Measurements from ENCODE around the gene TFEB. TPM values are rescaled to one million over a fixed set of nuclear protein-coding genes. Genes with fewer than 3 reads are reported as not detected.

TFEB gene
- total RNA-seq, 1 donor from 2014 or later = 37.8 TPM

DNA sequence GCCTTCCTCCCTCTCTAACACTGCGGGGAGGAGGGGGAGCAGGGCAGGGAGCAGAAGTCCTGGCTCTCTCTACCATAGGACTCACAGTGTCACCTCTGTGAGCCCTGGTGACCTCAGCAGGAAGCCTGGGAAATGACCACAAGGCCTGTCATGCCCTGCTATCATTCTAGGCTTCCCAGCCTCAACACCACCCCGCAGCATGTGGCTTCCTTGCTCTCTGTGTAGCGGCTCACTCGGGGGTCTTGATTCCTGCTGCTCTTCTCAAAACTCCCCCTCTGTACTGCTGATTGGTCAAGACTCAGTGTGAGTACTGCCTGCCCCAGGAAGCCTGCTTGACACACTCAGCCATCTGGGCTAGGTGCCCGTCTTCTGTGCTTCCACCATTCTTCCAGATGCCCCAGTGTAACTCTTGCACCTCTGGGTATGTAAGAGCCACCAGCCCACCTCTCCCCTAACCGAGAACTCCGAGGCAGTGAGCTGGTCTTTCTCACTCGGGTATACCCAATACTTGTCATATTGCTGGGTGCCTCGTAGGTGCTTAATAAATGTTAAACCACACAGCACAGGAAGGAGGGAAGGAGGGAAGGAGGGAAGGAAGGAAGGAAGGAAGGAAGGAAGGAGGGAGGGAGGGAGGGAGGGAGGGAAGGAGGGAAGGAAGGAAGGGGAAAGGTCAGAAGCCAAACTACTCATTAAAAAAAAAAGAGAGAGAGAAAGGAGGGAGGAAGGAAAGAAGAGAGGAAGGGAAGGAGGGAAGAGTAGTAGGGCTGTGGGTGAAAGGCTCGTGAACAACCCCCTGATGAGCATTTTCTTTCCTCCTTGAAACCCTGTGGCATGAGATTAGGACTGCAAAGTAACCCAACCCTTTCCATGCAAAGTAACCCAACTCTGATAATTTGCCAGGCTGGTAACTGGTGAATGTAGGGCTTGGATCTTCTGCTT lies 92.2 kb downstream of the TFEB start:
- Histone ChIP-seq H3K27me3 (no peaks in the 10 kb centered on the region), H3K9me3 (no peaks in the 10 kb centered on the region), H3K36me3 (no peaks in the 10 kb centered on the region), H3K4me3 (no peak overlapping the region), H3K27ac (no peak overlapping the region), H3K4me1 (peaks cover 16% of the 10 kb centered on the region)
- TF ChIP-seq POLR2A (IDR thresholded peaks at IDR 0.05) (no peak), POLR2AphosphoS5 (IDR thresholded peaks at IDR 0.05; ENCODE audit: insufficient read depth in 1 of 2, low read depth in 1 of 2) (no peak)
- TF ChIP-seq, protein P1, sequence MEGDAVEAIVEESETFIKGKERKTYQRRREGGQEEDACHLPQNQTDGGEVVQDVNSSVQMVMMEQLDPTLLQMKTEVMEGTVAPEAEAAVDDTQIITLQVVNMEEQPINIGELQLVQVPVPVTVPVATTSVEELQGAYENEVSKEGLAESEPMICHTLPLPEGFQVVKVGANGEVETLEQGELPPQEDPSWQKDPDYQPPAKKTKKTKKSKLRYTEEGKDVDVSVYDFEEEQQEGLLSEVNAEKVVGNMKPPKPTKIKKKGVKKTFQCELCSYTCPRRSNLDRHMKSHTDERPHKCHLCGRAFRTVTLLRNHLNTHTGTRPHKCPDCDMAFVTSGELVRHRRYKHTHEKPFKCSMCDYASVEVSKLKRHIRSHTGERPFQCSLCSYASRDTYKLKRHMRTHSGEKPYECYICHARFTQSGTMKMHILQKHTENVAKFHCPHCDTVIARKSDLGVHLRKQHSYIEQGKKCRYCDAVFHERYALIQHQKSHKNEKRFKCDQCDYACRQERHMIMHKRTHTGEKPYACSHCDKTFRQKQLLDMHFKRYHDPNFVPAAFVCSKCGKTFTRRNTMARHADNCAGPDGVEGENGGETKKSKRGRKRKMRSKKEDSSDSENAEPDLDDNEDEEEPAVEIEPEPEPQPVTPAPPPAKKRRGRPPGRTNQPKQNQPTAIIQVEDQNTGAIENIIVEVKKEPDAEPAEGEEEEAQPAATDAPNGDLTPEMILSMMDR (IDR thresholded peaks at IDR 0.05) = no peak
- intact Hi-C loops (cut with DNase I) = no loop called here
- DNase-seq (ENCODE audit: extremely low spot score in 2 of 2) = no peak

DNA sequence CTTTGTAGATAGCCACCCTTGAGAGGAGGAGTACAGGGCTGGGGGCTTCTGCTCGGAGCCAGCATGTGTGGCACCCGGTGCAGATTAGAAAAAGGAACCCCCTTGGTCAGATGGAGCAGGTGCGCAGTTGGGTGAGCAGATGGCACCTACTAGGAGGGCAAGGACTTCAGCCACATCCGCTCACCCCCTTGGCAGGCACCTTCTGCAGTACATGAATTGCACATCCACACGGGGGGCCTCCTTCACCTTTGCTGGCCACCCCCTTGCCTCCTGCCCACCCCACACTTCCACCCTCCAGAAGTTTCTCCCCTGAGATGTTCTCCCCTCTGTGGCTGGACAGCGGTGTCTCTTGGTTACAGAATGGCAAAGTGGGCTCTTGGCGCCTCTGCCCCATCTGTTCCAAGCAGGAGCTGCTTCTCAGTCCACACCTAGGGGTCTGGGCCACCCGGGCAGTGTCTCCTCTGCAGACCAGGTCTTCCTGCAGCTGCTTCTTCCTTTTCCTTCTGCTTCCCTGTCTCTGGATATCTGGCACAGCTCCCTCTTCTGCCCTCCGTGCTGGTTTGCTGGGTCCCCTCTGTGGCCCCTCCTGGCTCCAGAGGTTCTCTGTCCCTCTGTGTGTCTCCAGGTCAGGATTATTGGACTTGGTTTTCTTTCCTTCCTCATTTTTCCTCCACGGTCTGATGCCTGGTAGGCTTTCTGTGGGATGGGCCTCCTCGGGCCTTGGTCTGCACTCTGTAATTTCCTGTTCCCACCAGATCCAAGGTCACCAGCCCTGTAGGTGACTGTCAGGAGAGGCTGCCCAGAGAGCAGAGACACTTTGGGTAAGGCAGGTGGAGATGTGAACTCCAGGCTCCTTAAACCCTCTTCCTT lies 93.1 kb downstream of the TFEB start:
- Histone ChIP-seq H3K9me3 (no peaks in the 10 kb centered on the region), H3K27me3 (no peaks in the 10 kb centered on the region)

DNA sequence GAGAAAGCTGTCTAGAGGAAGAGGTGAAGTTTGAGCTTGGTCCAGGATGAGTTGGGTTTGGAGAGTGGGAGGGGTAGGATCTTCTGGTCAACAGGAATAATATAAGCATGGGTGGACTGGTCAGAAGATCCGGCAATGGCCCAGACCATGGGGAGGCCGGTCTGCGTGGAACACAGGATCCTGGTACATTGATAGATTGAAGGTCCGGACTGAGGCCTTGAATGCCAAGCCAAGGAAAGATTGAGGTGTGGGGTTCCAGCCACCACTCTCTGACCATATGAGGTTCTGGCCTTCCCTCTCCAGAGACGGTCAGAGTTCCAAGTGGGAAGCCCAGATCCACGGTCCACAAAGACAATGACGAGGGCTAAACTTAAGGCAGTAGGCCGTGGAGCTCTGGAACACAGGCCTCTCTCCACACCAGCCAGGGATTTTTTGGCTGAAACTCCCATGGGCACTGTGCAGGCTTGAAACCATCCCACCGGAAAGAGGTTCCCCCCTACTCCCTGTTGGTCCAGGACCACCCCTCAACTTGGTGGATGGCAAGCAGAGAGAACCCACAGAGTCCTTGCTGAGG lies 94.0 kb downstream of the TFEB start:
- DNase-seq (ENCODE audit: extremely low spot score in 2 of 2) = no peak
- H3K4me3 ChIP-seq = no peak overlapping the region
- H3K27ac ChIP-seq = no peak overlapping the region
- no peaks in the 10 kb centered on the region for H3K36me3 ChIP-seq
- no peaks in the 10 kb centered on the region for H3K27me3 ChIP-seq
- intact Hi-C loops (cut with DNase I) = no loop called here
- peaks cover 31% of the 10 kb centered on the region for H3K4me1 ChIP-seq
- H3K9me3 ChIP-seq = no peaks in the 10 kb centered on the region
- TF ChIP-seq POLR2A (IDR thresholded peaks at IDR 0.05) (no peak), POLR2AphosphoS5 (IDR thresholded peaks at IDR 0.05; ENCODE audit: insufficient read depth in 1 of 2, low read depth in 1 of 2) (no peak)
- TF ChIP-seq, protein P1 (IDR thresholded peaks at IDR 0.05) = no peak

More for the DNA sequence above, 93.1 kb downstream of the TFEB start:
- no peak for DNase-seq (ENCODE audit: extremely low spot score in 2 of 2)
- H3K4me3 ChIP-seq = no peak overlapping the region
- no peaks in the 10 kb centered on the region for H3K36me3 ChIP-seq
- H3K4me1 ChIP-seq = peaks cover 25% of the 10 kb centered on the region
- intact Hi-C loops (cut with DNase I) = no loop called here
- H3K27ac ChIP-seq = no peak overlapping the region
- no peak for TF ChIP-seq POLR2A (IDR thresholded peaks at IDR 0.05)
- TF ChIP-seq, protein P1 (IDR thresholded peaks at IDR 0.05) = no peak

DNA sequence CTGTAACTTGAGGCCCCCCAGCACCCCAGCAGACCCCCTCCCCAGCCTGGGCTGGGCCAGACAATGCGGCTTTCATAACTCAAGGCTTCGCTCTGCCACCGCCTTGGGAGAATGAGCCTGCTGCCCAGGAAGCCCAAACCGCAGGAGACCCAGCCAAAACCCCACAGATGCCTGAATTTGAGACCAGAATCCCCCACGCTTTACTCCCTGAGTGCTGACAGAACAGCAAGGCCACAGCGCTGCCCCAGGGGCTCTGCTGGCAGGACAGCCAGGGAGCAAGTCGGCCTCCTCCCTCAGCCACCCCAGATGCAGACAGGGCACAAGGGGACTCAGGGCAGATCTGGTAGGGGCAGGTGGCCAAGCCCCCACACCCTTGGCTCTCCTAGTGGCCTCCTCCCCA lies 95.0 kb downstream of the TFEB start:
- Histone ChIP-seq H3K4me3 (no peak overlapping the region), H3K9me3 (no peaks in the 10 kb centered on the region), H3K27ac (no peak overlapping the region), H3K4me1 (peaks cover 41% of the 10 kb centered on the region), H3K36me3 (no peaks in the 10 kb centered on the region), H3K27me3 (no peaks in the 10 kb centered on the region)
- no peak for TF ChIP-seq POLR2A (IDR thresholded peaks at IDR 0.05)
- TF ChIP-seq POLR2AphosphoS5 (IDR thresholded peaks at IDR 0.05; ENCODE audit: insufficient read depth in 1 of 2, low read depth in 1 of 2) = no peak
- TF ChIP-seq, protein P1 (IDR thresholded peaks at IDR 0.05) = no peak
- intact Hi-C loops (cut with DNase I) = no loop called here
- no peak for DNase-seq (ENCODE audit: extremely low spot score in 2 of 2)
